ENCODE data around the gene USP31. TPM values are rescaled to one million over a fixed set of nuclear protein-coding genes. Genes with fewer than 3 reads are reported as not detected.

USP31 gene
- total RNA-seq, 2 experiments from 2014 or later = 5.1 to 5.4 TPM

DNA sequence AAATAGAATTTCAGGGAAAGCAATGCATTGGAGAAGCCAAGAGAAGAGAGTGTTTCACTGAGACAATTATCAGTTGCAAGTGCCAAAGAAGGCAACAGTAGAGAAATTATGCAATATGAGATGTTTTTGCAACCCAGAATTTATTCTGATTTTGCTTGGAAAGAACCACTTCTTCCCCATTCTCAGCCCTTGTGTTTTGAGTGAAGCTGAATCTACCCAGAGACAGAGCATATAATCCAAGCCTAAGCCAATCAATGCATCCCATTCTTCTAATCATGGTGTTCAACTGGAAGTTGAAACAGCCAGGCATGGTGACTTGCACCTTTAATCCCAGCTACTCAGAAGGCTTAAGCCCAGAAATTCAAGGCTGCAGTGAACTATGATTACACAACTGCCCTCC is 26.4 kb upstream of the USP31 start:
- no peaks in the 10 kb centered on the region for H3K9me3 Mint-ChIP-seq
- H3K4me3 Mint-ChIP-seq = no peak overlapping the region
- DNase-seq = no peak
- no peaks in the 10 kb centered on the region for H3K36me3 Mint-ChIP-seq (ENCODE audit: low read depth)
- CTCF ChIA-PET = no interaction called here
- no peak overlapping the region for H3K27ac Mint-ChIP-seq
- peaks cover 30% of the 10 kb centered on the region for H3K27me3 Mint-ChIP-seq
- no peaks in the 10 kb centered on the region for H3K4me1 Mint-ChIP-seq
- POLR2A ChIA-PET = no interaction called here

GRCh38 chr16:23174622-23175021 is 25.4 kb upstream of the USP31 start:
- DNase-seq = no peak
- CTCF ChIA-PET = interaction anchor here (0.6 kb wide), 1 partner anchor 574 kb away, joined by 3 read pairs; no protein-coding TSS in a partner anchor
- Mint-ChIP-seq H3K27me3 (peaks cover 30% of the 10 kb centered on the region), H3K4me1 (no peaks in the 10 kb centered on the region), H3K4me3 (no peak overlapping the region), H3K36me3 (ENCODE audit: low read depth) (no peaks in the 10 kb centered on the region), H3K9me3 (no peaks in the 10 kb centered on the region), H3K27ac (no peak overlapping the region)
- POLR2A ChIA-PET = no interaction called here

GRCh38 chr16:23172994-23173393 is 23.7 kb upstream of the USP31 start:
- H3K36me3 Mint-ChIP-seq (ENCODE audit: low read depth) = no peaks in the 10 kb centered on the region
- H3K27me3 Mint-ChIP-seq = peaks cover 30% of the 10 kb centered on the region
- no peak for DNase-seq
- ChIA-PET POLR2A (no interaction called here), CTCF (no interaction called here)
- H3K4me3 Mint-ChIP-seq = no peak overlapping the region
- H3K27ac Mint-ChIP-seq = no peak overlapping the region
- no peaks in the 10 kb centered on the region for H3K4me1 Mint-ChIP-seq
- H3K9me3 Mint-ChIP-seq = no peaks in the 10 kb centered on the region

GRCh38 chr16:23172583-23172982 is 23.3 kb upstream of the USP31 start:
- ChIA-PET POLR2A (no interaction called here), CTCF (no interaction called here)
- Mint-ChIP-seq H3K4me1 (no peaks in the 10 kb centered on the region), H3K36me3 (ENCODE audit: low read depth) (no peaks in the 10 kb centered on the region), H3K4me3 (no peak overlapping the region), H3K9me3 (no peaks in the 10 kb centered on the region), H3K27ac (no peak overlapping the region), H3K27me3 (peaks cover 31% of the 10 kb centered on the region)
- no peak for DNase-seq

DNA sequence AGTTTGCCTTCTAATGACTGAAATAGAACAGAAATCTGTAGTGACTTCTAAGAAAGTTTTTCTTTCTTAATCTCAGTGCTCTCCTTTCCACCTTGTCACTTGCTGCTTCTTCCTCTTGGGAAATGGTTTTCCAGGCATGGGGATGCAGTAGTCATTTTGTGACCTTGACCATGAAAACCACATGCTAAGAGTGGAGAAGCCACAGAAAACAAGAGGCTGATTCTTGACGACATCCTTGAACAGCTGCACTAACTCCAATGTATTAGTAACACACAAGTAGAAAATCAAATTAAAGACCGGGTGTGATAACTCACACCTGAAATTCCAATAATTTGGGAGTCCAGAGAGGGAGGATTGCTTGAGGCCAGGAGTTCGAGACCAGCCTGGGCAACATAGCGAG is 15.5 kb upstream of the USP31 start:
- H3K4me3 Mint-ChIP-seq = no peak overlapping the region
- ChIA-PET POLR2A (interaction anchor here (1.3 kb wide), 1 partner anchor 15 kb away, joined by 3 read pairs; the partner anchor contains the start of gene USP31), CTCF (no interaction called here)
- DNase-seq = no peak
- no peaks in the 10 kb centered on the region for H3K4me1 Mint-ChIP-seq
- H3K27ac Mint-ChIP-seq = no peak overlapping the region
- peaks cover 42% of the 10 kb centered on the region for H3K27me3 Mint-ChIP-seq
- no peaks in the 10 kb centered on the region for H3K9me3 Mint-ChIP-seq
- no peaks in the 10 kb centered on the region for H3K36me3 Mint-ChIP-seq (ENCODE audit: low read depth)

DNA sequence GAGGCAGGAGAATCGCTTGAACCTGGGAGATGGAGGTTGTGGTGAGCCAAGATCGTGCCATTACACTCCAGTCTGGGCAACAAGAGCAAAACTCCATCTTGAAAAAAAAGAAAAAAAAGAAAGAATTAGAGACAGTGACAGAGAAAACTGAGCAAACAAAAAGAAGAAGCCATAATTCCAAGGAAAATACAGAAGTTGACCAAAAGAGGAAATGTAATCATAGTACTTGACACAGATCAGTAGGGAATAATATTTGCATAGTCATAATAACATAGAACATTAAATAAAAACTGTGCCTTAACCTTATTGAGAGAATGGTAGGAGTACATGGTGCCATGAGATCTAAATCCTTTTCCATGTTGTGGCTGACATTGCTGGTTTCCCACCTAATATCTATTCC is 14.7 kb upstream of the USP31 start:
- no peak overlapping the region for H3K4me3 Mint-ChIP-seq
- DNase-seq = no peak
- H3K4me1 Mint-ChIP-seq = no peaks in the 10 kb centered on the region
- H3K9me3 Mint-ChIP-seq = no peaks in the 10 kb centered on the region
- ChIA-PET POLR2A (interaction anchor here (1.3 kb wide), 1 partner anchor 14 kb away, joined by 3 read pairs; the partner anchor contains the start of gene USP31), CTCF (no interaction called here)
- no peaks in the 10 kb centered on the region for H3K36me3 Mint-ChIP-seq (ENCODE audit: low read depth)
- no peak overlapping the region for H3K27ac Mint-ChIP-seq
- peaks cover 37% of the 10 kb centered on the region for H3K27me3 Mint-ChIP-seq

DNA sequence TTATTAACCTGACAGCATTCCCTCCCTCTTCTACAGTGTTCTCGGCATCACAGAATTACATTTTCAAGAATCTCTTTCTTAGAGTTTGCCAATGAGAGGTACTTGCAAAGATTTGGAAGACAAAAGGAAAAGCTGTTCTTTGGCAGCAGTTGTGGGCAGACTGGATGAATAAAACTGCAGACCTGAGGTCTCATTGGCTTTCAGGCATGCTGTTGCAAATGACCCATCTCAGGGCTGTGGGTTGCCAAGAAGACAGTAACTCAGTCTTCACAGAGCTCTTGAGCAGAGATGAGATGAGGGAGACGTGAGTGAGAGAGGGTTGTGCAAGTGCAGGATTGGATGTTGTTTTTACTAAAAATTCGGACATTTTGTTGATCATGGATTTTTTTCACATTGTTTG is 11.3 kb upstream of the USP31 start:
- ChIA-PET CTCF (no interaction called here), POLR2A (no interaction called here)
- Mint-ChIP-seq H3K4me3 (no peak overlapping the region), H3K4me1 (peaks cover 11% of the 10 kb centered on the region), H3K9me3 (no peaks in the 10 kb centered on the region), H3K27me3 (peaks cover 26% of the 10 kb centered on the region), H3K36me3 (ENCODE audit: low read depth) (no peaks in the 10 kb centered on the region), H3K27ac (no peak overlapping the region)
- no peak for DNase-seq

- Mint-ChIP-seq H3K9me3 (no peaks in the 10 kb centered on the region), H3K27me3 (peaks cover 26% of the 10 kb centered on the region), H3K4me1 (peaks cover 13% of the 10 kb centered on the region), H3K4me3 (no peak overlapping the region), H3K36me3 (ENCODE audit: low read depth) (no peaks in the 10 kb centered on the region), H3K27ac (no peak overlapping the region)
- CTCF ChIA-PET = no interaction called here
- no peak for DNase-seq
- POLR2A ChIA-PET = no interaction called here
Measured at GRCh38 chr16:23160082-23160481, 10.8 kb upstream of the USP31 start.

DNA sequence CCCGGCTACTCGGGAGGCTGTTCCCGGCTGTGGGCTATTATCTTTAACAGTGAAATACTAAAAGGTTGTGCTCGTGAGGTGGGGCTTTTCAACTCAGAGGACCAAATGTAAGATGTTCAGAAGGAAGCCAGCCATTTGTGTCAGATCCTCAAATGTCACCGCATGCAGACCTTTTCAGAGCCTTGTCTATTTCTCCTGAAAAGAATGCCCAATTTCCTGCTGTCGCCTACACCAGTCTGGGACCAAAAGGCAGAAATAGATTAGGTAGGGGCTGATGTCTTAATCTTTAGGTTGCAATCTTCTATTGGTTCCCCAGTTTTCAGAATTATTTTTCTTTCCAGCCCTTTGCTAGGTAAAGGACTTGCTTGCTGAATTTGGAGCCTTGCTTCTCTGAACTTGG is 8.9 kb upstream of the USP31 start:
- Mint-ChIP-seq H3K4me1 (peaks cover 13% of the 10 kb centered on the region), H3K27me3 (peaks cover 26% of the 10 kb centered on the region), H3K36me3 (ENCODE audit: low read depth) (no peaks in the 10 kb centered on the region), H3K4me3 (no peak overlapping the region), H3K27ac (no peak overlapping the region), H3K9me3 (no peaks in the 10 kb centered on the region)
- ChIA-PET POLR2A (no interaction called here), CTCF (no interaction called here)
- DNase-seq = no peak

DNA sequence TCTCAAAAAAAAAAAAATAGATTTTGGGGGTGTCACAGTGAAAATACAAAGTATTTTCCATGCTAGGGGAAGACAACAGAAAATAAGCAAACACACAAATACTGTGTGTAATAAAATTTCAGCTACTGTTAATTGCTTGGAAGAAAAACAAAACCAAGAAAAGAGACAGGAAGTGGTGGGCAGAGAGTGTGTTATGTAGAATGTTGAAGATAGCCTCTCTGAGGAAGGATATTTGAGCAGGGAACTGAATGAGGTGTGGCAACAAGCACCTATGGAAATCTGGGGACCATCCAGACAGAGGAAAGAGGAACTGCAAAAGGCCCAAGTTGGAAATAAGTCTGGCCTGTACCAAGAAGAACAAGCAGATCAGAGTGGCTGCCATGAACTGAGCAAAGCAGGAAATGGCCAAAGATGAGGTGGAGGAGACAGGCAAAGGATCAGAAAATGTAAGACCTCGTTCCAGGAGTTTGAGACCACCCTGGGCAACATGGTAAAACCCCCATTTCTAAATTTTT is 7.8 kb upstream of the USP31 start:
- H3K27ac Mint-ChIP-seq = no peak overlapping the region
- H3K36me3 Mint-ChIP-seq (ENCODE audit: low read depth) = no peaks in the 10 kb centered on the region
- no peaks in the 10 kb centered on the region for H3K9me3 Mint-ChIP-seq
- peaks cover 25% of the 10 kb centered on the region for H3K27me3 Mint-ChIP-seq
- CTCF ChIA-PET = no interaction called here
- H3K4me1 Mint-ChIP-seq = peaks cover 13% of the 10 kb centered on the region
- POLR2A ChIA-PET = interaction anchor here (1.4 kb wide), 1 partner anchor 8 kb away, joined by 3 read pairs; no protein-coding TSS in a partner anchor
- H3K4me3 Mint-ChIP-seq = no peak overlapping the region
- DNase-seq = no peak

- Mint-ChIP-seq H3K27ac (no peak overlapping the region), H3K4me1 (peaks cover 13% of the 10 kb centered on the region), H3K9me3 (no peaks in the 10 kb centered on the region), H3K4me3 (no peak overlapping the region), H3K36me3 (ENCODE audit: low read depth) (no peaks in the 10 kb centered on the region), H3K27me3 (peaks cover 19% of the 10 kb centered on the region)
- POLR2A ChIA-PET = interaction anchor here (1.4 kb wide), 1 partner anchor 7 kb away, joined by 3 read pairs; no protein-coding TSS in a partner anchor
- no peak for DNase-seq
- CTCF ChIA-PET = no interaction called here
Measured at GRCh38 chr16:23156110-23156509, 6.9 kb upstream of the USP31 start.

DNA sequence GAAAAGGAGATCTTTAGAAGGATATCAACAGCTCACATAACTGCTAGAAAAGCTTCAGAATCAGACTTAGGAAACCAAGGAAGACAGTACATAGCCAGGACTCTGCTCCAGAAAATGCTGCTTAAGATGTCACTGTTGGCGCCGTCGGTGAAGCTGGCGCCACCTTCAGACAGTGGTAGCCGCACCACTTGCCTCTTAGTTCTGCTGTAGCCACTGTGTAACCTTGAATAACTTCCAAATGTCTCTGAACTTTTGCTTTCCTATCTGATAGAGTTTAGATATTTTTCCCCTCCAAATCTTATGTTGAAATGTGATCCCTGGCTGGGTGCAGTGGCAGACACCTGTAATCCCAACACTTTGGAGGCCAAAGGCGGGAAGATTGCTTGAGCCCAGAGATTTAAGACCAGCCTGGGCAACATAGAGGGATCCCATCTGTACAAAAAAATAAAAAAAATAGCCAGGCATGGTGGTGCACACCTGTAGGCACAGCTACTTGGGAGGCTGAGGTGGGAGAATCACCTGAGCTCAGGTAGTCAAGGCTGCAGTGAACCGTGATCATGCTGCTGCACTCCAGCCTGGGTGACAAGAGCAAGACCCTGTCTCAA is 6.3 kb upstream of the USP31 start:
- Mint-ChIP-seq H3K4me3 (no peak overlapping the region), H3K27me3 (peaks cover 18% of the 10 kb centered on the region), H3K36me3 (ENCODE audit: low read depth) (no peaks in the 10 kb centered on the region), H3K9me3 (no peaks in the 10 kb centered on the region), H3K27ac (no peak overlapping the region), H3K4me1 (peaks cover 14% of the 10 kb centered on the region)
- DNase-seq = no peak
- CTCF ChIA-PET = no interaction called here
- POLR2A ChIA-PET = no interaction called here

GRCh38 chr16:23152386-23153178 is 3.3 kb upstream of the USP31 start:
- DNase-seq = no peak
- Mint-ChIP-seq H3K9me3 (no peaks in the 10 kb centered on the region), H3K27me3 (peaks cover 14% of the 10 kb centered on the region), H3K36me3 (ENCODE audit: low read depth) (no peaks in the 10 kb centered on the region), H3K4me1 (peaks cover 31% of the 10 kb centered on the region), H3K27ac (no peak overlapping the region), H3K4me3 (no peak overlapping the region)
- ChIA-PET CTCF (no interaction called here), POLR2A (no interaction called here)

- Mint-ChIP-seq H3K27ac (no peak overlapping the region), H3K36me3 (ENCODE audit: low read depth) (peaks cover 2% of the 10 kb centered on the region), H3K9me3 (no peaks in the 10 kb centered on the region), H3K27me3 (peaks cover 6% of the 10 kb centered on the region), H3K4me3 (peak overlapping the region; percentile 91), H3K4me1 (peaks cover 26% of the 10 kb centered on the region)
- CTCF ChIA-PET = interaction anchor here (2.4 kb wide), 1 partner anchor 286 kb away, joined by 6 read pairs; no protein-coding TSS in a partner anchor
- POLR2A ChIA-PET = interaction anchor here (0.8 to 0.9 kb wide), 2 partner anchors 14 to 34 kb away, joined by 3 read pairs; no protein-coding TSS in a partner anchor
- no peak for DNase-seq
Measured at GRCh38 chr16:23149993-23150364, 727 bp upstream of the USP31 start.
